HUES6 (cell line): ENCODE results near the gene STRN4.

Source experiments
- H3K27ac ChIP-seq: 2 replicates; pipeline ENCODE4 v1.7.0; 2013; ENCODE audit warnings: low read depth, mild to moderate bottlenecking, low read length, inconsistent platforms
- H3K27me3 ChIP-seq: 2 replicates; pipeline ENCODE4 v1.6.1; 2013; ENCODE audit warnings: low read length; ENCODE audit not compliant: control insufficient read depth, insufficient read depth
- H3K36me3 ChIP-seq: 2 replicates; pipeline ENCODE4 v1.6.1; 2013; ENCODE audit warnings: low read length; ENCODE audit not compliant: control insufficient read depth, insufficient read depth
- H3K4me1 ChIP-seq: 2 replicates; pipeline ENCODE4 v1.6.1; 2013; ENCODE audit warnings: low read length; ENCODE audit not compliant: control insufficient read depth, insufficient read depth
- H3K4me3 ChIP-seq: 2 replicates; pipeline ENCODE4 v1.5.1; 2013; ENCODE audit warnings: low read depth, low read length
- H3K9ac ChIP-seq: one replicate; pipeline ENCODE4 v1.6.1; 2013; ENCODE audit warnings: mild to moderate bottlenecking, low read length
- H3K9me3 ChIP-seq: 2 replicates; pipeline ENCODE4 v1.6.1; 2013; ENCODE audit warnings: low read depth, low read length; ENCODE audit not compliant: control insufficient read depth, insufficient read depth

Gene STRN4

GRCh38 chr19:46685189-46685588 is 61.1 kb downstream of the STRN4 start:
- Histone ChIP-seq H3K9me3 (no peaks in the 10 kb centered on the region), H3K9ac (no peak overlapping the region), H3K36me3 (peaks cover 73% of the 10 kb centered on the region), H3K27ac (no peak overlapping the region), H3K27me3 (no peaks in the 10 kb centered on the region), H3K4me1 (no peaks in the 10 kb centered on the region), H3K4me3 (no peak overlapping the region)

GRCh38 chr19:46678110-46678732 is 68.0 kb downstream of the STRN4 start:
- Histone ChIP-seq H3K27me3 (no peaks in the 10 kb centered on the region), H3K9me3 (no peaks in the 10 kb centered on the region), H3K4me3 (no peak overlapping the region), H3K27ac (no peak overlapping the region), H3K9ac (no peak overlapping the region), H3K36me3 (peaks cover 69% of the 10 kb centered on the region), H3K4me1 (peaks cover 7% of the 10 kb centered on the region)

- no peak overlapping the region for H3K9ac ChIP-seq
- H3K9me3 ChIP-seq, result no peaks in the 10 kb centered on the region
- H3K4me3 ChIP-seq, result no peak overlapping the region
- peaks cover 7% of the 10 kb centered on the region for H3K4me1 ChIP-seq
- peaks cover 51% of the 10 kb centered on the region for H3K36me3 ChIP-seq
- H3K27me3 ChIP-seq, result no peaks in the 10 kb centered on the region
- no peak overlapping the region for H3K27ac ChIP-seq
Measured at GRCh38 chr19:46674416-46675178, 71.7 kb downstream of the STRN4 start.

GRCh38 chr19:46670813-46671212 is 75.4 kb downstream of the STRN4 start:
- Histone ChIP-seq H3K27me3 (no peaks in the 10 kb centered on the region), H3K36me3 (peaks cover 23% of the 10 kb centered on the region), H3K4me1 (no peaks in the 10 kb centered on the region), H3K4me3 (no peak overlapping the region), H3K27ac (no peak overlapping the region), H3K9ac (no peak overlapping the region), H3K9me3 (no peaks in the 10 kb centered on the region)
